T-helper 1 cell treated with Interleukin-12 subunit alpha and Interleukin-12 subunit beta and Interleukin-4 antibody, amounts not matched to agents 30 μg/mL and 1 μg/mL, for 36 hours (primary cell): Measurements from ENCODE around the gene AKR1C2.
"Not testable (repeated sequence)": the region's sequence is repeated elsewhere in the genome, so short reads cannot be mapped to it uniquely, and the experiment has no call there.

ENCODE experiments used
- H3K27ac Mint-ChIP-seq: one replicate; pipeline ENCODE4 v1.8.0; 2021; ENCODE audit warnings: mild to moderate bottlenecking, mixed read lengths
- H3K27me3 Mint-ChIP-seq: one replicate; pipeline ENCODE4 v1.8.0; 2021; ENCODE audit warnings: low read depth, mixed read lengths
- H3K36me3 Mint-ChIP-seq: one replicate; pipeline ENCODE4 v1.8.0; 2021; ENCODE audit warnings: low read depth, mixed read lengths
- H3K4me1 Mint-ChIP-seq: one replicate; pipeline ENCODE4 v1.8.0; 2021; ENCODE audit warnings: low read depth, mixed read lengths
- H3K4me3 Mint-ChIP-seq: one replicate; pipeline ENCODE4 v1.8.0; 2021; ENCODE audit warnings: mild to moderate bottlenecking, moderate library complexity, mixed read lengths
- H3K9me3 Mint-ChIP-seq: one replicate; pipeline ENCODE4 v1.8.0; 2021; ENCODE audit warnings: mixed read lengths

The AKR1C2 gene

GRCh38 chr10:5013385-5013784 is 9.7 kb upstream of the AKR1C2 start:
- Mint-ChIP-seq H3K4me1 (no peaks in the 10 kb centered on the region), H3K27me3 (peaks cover 10% of the 10 kb centered on the region), H3K9me3 (no peaks in the 10 kb centered on the region), H3K36me3 (no peaks in the 10 kb centered on the region), H3K4me3 (no peak overlapping the region), H3K27ac (no peak overlapping the region)

DNA sequence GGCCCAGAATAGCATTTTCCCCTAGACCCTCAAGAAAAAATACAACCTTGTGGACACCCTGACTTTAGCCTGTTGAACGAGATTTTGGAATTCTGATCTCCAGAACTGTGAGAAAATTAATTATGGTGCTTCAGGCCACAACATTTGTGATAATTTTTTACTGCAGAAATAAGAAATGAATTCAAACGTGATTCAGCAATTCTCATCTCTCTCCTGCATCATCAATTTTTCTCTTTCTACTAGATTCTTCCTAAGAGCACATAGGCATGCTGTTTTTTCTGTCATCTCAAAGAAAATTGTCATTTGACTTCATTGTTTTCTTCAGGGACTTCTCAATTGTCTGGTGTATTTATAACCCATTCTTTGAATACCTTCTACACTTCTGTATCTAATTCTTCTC is 8.9 kb upstream of the AKR1C2 start:
- Mint-ChIP-seq H3K36me3 (no peaks in the 10 kb centered on the region), H3K4me3 (no peak overlapping the region), H3K4me1 (no peaks in the 10 kb centered on the region), H3K9me3 (no peaks in the 10 kb centered on the region), H3K27me3 (peaks cover 10% of the 10 kb centered on the region), H3K27ac (no peak overlapping the region)

GRCh38 chr10:5011392-5011791 is 7.7 kb upstream of the AKR1C2 start:
- not testable (repeated sequence) for H3K9me3 Mint-ChIP-seq, H3K36me3 Mint-ChIP-seq, H3K4me1 Mint-ChIP-seq, H3K27ac Mint-ChIP-seq, H3K27me3 Mint-ChIP-seq, H3K4me3 Mint-ChIP-seq

- H3K4me1 Mint-ChIP-seq, H3K27me3 Mint-ChIP-seq, H3K4me3 Mint-ChIP-seq, H3K36me3 Mint-ChIP-seq, H3K9me3 Mint-ChIP-seq, H3K27ac Mint-ChIP-seq: not testable (repeated sequence)
These were observed 6.4 kb upstream of the AKR1C2 start for GRCh38 chr10:5010043-5010442.

- not testable (repeated sequence) for H3K36me3 Mint-ChIP-seq, H3K27me3 Mint-ChIP-seq, H3K27ac Mint-ChIP-seq, H3K9me3 Mint-ChIP-seq, H3K4me3 Mint-ChIP-seq, H3K4me1 Mint-ChIP-seq
These were observed 5.3 kb upstream of the AKR1C2 start for GRCh38 chr10:5008857-5009548.

- not testable (repeated sequence) for H3K27ac Mint-ChIP-seq, H3K27me3 Mint-ChIP-seq, H3K4me1 Mint-ChIP-seq, H3K36me3 Mint-ChIP-seq, H3K9me3 Mint-ChIP-seq, H3K4me3 Mint-ChIP-seq
These were observed 844 bp upstream of the AKR1C2 start for GRCh38 chr10:5004501-5004900.

DNA sequence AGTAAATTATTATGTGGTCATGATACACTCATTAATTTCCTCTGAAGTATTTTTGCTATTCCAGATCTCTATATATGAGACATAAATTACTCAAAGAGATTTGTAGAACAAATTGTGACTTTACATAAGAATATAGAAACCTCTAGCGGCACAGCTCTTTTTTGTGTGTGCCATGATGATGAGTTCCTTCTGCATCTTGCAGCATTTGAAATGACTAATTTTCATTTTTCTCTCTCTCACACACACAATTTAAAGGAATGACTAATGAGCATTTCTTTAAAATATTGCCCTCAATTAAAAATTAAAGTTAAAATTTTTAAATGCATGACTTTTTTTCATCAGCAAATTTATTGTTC is 351 bp upstream of the AKR1C2 start:
- not testable (repeated sequence) for H3K4me3 Mint-ChIP-seq, H3K36me3 Mint-ChIP-seq, H3K27ac Mint-ChIP-seq, H3K9me3 Mint-ChIP-seq, H3K27me3 Mint-ChIP-seq, H3K4me1 Mint-ChIP-seq

- no peaks in the 10 kb centered on the region for H3K36me3 Mint-ChIP-seq
- H3K4me3 Mint-ChIP-seq: no peak overlapping the region
- H3K27me3 Mint-ChIP-seq: no peaks in the 10 kb centered on the region
- H3K9me3 Mint-ChIP-seq: no peaks in the 10 kb centered on the region
- H3K27ac Mint-ChIP-seq: no peak overlapping the region
- no peaks in the 10 kb centered on the region for H3K4me1 Mint-ChIP-seq
These were observed 1.5 kb downstream of the AKR1C2 start for GRCh38 chr10:5002013-5002727.

- no peaks in the 10 kb centered on the region for H3K27me3 Mint-ChIP-seq
- H3K4me3 Mint-ChIP-seq: no peak overlapping the region
- H3K9me3 Mint-ChIP-seq: no peaks in the 10 kb centered on the region
- no peaks in the 10 kb centered on the region for H3K36me3 Mint-ChIP-seq
- H3K4me1 Mint-ChIP-seq: no peaks in the 10 kb centered on the region
- no peak overlapping the region for H3K27ac Mint-ChIP-seq
These were observed 5.0 kb downstream of the AKR1C2 start for GRCh38 chr10:4998671-4999070.

- H3K36me3 Mint-ChIP-seq, H3K4me3 Mint-ChIP-seq, H3K27ac Mint-ChIP-seq, H3K4me1 Mint-ChIP-seq, H3K27me3 Mint-ChIP-seq, H3K9me3 Mint-ChIP-seq: not testable (repeated sequence)
These were observed 9.4 kb downstream of the AKR1C2 start for GRCh38 chr10:4994260-4994659.

DNA sequence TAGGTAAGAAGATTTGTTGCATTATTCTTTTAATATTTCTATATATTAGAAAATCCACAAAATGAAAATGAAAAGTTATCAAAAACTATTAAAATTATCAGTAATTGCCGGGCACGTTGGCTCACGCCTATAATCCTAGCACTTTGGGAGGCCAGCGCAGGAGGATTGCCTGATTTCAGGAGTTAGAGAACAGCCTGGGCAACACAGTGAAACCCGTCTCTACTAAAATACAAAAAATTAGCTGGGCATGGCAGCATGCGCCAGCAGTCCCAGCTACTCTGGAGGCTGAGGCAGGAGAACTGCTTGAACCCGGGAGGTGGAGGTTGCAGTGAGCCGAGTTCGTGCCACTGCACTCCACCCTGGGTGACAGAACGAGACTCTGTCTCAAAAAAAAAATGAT is 11.1 kb downstream of the AKR1C2 start:
- H3K27me3 Mint-ChIP-seq, H3K9me3 Mint-ChIP-seq, H3K4me3 Mint-ChIP-seq, H3K4me1 Mint-ChIP-seq, H3K36me3 Mint-ChIP-seq, H3K27ac Mint-ChIP-seq: not testable (repeated sequence)

GRCh38 chr10:4991463-4991862 is 12.2 kb downstream of the AKR1C2 start:
- H3K4me3 Mint-ChIP-seq, H3K27ac Mint-ChIP-seq, H3K4me1 Mint-ChIP-seq, H3K9me3 Mint-ChIP-seq, H3K36me3 Mint-ChIP-seq, H3K27me3 Mint-ChIP-seq: not testable (repeated sequence)

GRCh38 chr10:4990217-4990616 is 13.4 kb downstream of the AKR1C2 start:
- Mint-ChIP-seq H3K4me1 (no peaks in the 10 kb centered on the region), H3K4me3 (no peak overlapping the region)

DNA sequence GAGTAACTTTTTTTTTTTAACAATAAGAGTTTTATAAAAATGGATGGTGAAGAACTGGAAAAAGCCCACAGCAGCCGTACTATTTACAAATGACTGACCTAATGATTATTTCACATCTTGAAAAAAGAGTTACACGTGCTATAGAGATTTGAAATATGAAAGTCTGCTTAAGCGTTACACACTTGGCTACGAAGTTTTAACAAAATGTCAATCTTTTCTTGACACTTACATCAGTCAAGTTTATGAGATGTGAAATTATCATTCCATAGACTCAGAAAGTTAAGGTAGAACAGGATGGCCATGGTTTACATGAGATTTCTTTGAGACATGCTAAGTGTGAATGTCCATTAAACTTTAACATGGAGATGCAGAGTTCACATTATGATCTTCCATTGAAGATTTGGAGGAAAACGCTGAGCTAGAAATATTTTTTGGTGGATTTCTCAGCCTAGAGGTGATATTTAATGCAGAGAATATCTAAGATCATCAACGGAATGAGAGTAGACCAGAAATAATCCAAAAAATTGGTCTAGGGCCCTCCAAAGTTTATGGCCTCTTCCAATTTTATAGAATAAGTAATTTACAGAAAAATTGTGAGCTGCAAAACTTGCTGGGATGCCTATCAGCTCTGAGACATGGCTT is 15.5 kb downstream of the AKR1C2 start:
- not testable (repeated sequence) for H3K36me3 Mint-ChIP-seq, H3K9me3 Mint-ChIP-seq, H3K4me3 Mint-ChIP-seq, H3K27me3 Mint-ChIP-seq, H3K4me1 Mint-ChIP-seq, H3K27ac Mint-ChIP-seq

More at GRCh38 chr10:4990217-4990616, 13.4 kb downstream of the AKR1C2 start:
- H3K9me3 Mint-ChIP-seq: no peaks in the 10 kb centered on the region
- no peaks in the 10 kb centered on the region for H3K36me3 Mint-ChIP-seq
- H3K27ac Mint-ChIP-seq: no peak overlapping the region
- H3K27me3 Mint-ChIP-seq: no peaks in the 10 kb centered on the region

DNA sequence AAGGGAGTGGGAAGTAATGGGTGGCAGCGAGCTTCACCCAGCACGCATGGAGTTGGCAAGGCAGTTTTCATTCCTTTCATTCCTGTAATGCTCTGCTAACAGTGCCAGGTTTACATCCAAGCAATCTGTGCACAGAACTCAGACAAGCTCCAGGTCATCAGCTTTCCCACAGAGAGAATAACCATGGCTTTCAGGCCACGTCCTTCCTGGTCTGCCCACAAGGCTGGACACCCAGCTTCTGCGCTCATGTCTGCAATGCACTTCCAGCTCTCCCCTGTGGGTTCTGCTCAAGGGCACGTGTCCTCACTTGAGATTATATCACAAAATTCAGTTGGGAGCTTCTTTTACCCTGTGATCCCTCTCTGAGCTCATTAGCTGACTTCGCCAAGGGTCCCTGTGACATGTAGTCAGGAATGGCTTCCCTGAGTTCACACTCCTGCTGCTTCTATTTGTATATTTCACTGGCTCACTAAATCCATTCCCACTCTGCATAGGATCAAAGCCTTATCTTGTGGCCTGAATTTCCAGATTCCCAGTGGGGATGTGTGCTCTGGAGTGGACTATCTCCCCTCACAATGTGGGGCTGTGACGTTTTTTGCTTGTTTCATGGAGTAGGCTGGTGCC is 18.6 kb downstream of the AKR1C2 start:
- Mint-ChIP-seq H3K27me3 (no peaks in the 10 kb centered on the region), H3K9me3 (no peaks in the 10 kb centered on the region), H3K4me1 (no peaks in the 10 kb centered on the region), H3K36me3 (no peaks in the 10 kb centered on the region), H3K27ac (no peak overlapping the region), H3K4me3 (no peak overlapping the region)
